ENCODE data around the gene FAM135A. TPM values are rescaled to one million over a fixed set of nuclear protein-coding genes. Genes with fewer than 3 reads are reported as not detected.
"Not testable (repeated sequence)": the region's sequence is repeated elsewhere in the genome, so short reads cannot be mapped to it uniquely, and the experiment has no call there.

Gene FAM135A
- total RNA-seq, 4 donors from 2014 or later, result 52.2 to 119 (median 66.1) TPM

- TF ChIP-seq, protein P1, sequence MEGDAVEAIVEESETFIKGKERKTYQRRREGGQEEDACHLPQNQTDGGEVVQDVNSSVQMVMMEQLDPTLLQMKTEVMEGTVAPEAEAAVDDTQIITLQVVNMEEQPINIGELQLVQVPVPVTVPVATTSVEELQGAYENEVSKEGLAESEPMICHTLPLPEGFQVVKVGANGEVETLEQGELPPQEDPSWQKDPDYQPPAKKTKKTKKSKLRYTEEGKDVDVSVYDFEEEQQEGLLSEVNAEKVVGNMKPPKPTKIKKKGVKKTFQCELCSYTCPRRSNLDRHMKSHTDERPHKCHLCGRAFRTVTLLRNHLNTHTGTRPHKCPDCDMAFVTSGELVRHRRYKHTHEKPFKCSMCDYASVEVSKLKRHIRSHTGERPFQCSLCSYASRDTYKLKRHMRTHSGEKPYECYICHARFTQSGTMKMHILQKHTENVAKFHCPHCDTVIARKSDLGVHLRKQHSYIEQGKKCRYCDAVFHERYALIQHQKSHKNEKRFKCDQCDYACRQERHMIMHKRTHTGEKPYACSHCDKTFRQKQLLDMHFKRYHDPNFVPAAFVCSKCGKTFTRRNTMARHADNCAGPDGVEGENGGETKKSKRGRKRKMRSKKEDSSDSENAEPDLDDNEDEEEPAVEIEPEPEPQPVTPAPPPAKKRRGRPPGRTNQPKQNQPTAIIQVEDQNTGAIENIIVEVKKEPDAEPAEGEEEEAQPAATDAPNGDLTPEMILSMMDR (IDR thresholded peaks at IDR 0.05), result no peak
- TF ChIP-seq POLR2A (IDR thresholded peaks at IDR 0.05), result no peak
- TF ChIP-seq POLR2AphosphoS5 (IDR thresholded peaks at IDR 0.05), result no peak
- TF ChIP-seq EP300 (IDR thresholded peaks at IDR 0.05), result no peak
- Histone ChIP-seq H3K27ac (no peak overlapping the region), H3K9me3 (no peaks in the 10 kb centered on the region), H3K36me3 (peaks cover 9% of the 10 kb centered on the region), H3K4me3 (no peak overlapping the region), H3K27me3 (no peaks in the 10 kb centered on the region), H3K4me1 (no peaks in the 10 kb centered on the region)
- no peak for DNase-seq (ENCODE audit: low spot score in 2 of 2)
Measured at GRCh38 chr6:70547313-70547712, 134.0 kb downstream of the FAM135A start.

GRCh38 chr6:70547905-70548304, 134.6 kb downstream of the FAM135A start:
- Histone ChIP-seq H3K4me3 (no peak overlapping the region), H3K27ac (no peak overlapping the region), H3K9me3 (no peaks in the 10 kb centered on the region), H3K36me3 (peaks cover 6% of the 10 kb centered on the region), H3K27me3 (no peaks in the 10 kb centered on the region), H3K4me1 (no peaks in the 10 kb centered on the region)
- WGBS, result 95% methylated on average over 3 of the region's 3 CpGs
- DNase-seq (ENCODE audit: low spot score in 2 of 2), result no peak
- TF ChIP-seq EP300 (IDR thresholded peaks at IDR 0.05), result no peak
- TF ChIP-seq POLR2AphosphoS5 (IDR thresholded peaks at IDR 0.05), result no peak
- TF ChIP-seq POLR2A (IDR thresholded peaks at IDR 0.05), result no peak
- TF ChIP-seq, protein P1 (IDR thresholded peaks at IDR 0.05), result no peak

- Histone ChIP-seq H3K9me3 (no peaks in the 10 kb centered on the region), H3K36me3 (peaks cover 3% of the 10 kb centered on the region), H3K27ac (no peak overlapping the region), H3K4me1 (no peaks in the 10 kb centered on the region), H3K4me3 (no peak overlapping the region), H3K27me3 (no peaks in the 10 kb centered on the region)
- TF ChIP-seq, protein P1 (IDR thresholded peaks at IDR 0.05), result no peak
- TF ChIP-seq POLR2A (IDR thresholded peaks at IDR 0.05) (no peak), EP300 (IDR thresholded peaks at IDR 0.05) (no peak), POLR2AphosphoS5 (IDR thresholded peaks at IDR 0.05) (no peak)
- DNase-seq (ENCODE audit: low spot score in 2 of 2), result no peak
Measured at GRCh38 chr6:70549327-70549726, 136.0 kb downstream of the FAM135A start.

DNA sequence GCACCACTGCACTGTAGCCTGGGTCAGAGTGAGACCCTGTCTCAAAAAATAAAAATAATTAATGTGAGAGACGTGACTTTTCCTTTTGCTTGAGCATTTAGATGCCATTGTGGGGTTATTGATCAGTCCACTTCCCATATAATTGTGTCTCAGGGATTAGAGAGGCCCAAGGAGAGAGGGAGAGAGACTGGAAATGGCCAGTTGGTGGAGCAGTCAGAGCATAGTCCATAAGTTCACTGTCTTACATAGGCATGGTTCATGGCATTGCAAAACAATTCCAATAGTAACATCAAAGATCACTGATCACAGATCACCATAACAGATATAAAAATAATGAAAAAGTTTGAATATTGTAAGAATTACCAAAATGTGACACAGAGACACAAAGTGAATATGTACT, 138.3 kb downstream of the FAM135A start:
- Histone ChIP-seq H3K9me3 (no peaks in the 10 kb centered on the region), H3K27ac (no peak overlapping the region), H3K27me3 (no peaks in the 10 kb centered on the region), H3K36me3 (no peaks in the 10 kb centered on the region), H3K4me3 (no peak overlapping the region), H3K4me1 (no peaks in the 10 kb centered on the region)
- TF ChIP-seq EP300 (IDR thresholded peaks at IDR 0.05) (no peak), POLR2AphosphoS5 (IDR thresholded peaks at IDR 0.05) (no peak), POLR2A (IDR thresholded peaks at IDR 0.05) (no peak)
- TF ChIP-seq, protein P1 (IDR thresholded peaks at IDR 0.05), result no peak
- DNase-seq (ENCODE audit: low spot score in 2 of 2), result no peak
- 93% methylated on average over 1 of the region's 1 CpG for WGBS

GRCh38 chr6:70552286-70552940, 139.1 kb downstream of the FAM135A start:
- 85% methylated on average over 13 of the region's 13 CpGs for WGBS
- H3K27me3 ChIP-seq; H3K9me3 ChIP-seq; H3K27ac ChIP-seq; H3K4me3 ChIP-seq; DNase-seq (ENCODE audit: low spot score in 2 of 2); H3K4me1 ChIP-seq; H3K36me3 ChIP-seq: not testable (repeated sequence)

DNA sequence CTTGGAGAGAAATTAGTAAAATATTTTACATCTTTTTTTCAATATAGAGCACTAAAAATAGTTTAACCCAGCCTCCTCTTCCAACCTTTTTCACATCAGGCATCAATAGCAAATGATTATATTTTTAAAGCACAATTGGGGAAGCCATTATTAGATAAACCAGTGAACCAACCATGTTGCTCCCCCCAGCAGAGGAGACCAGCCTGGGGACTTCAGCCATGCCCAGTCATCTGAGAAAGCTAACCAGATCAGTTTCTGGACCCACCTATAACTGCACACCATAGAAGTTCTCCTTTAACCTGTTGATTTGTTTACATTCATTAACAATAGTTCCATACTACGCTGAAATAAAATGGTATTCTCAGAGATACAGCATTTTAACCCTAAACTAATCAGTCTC, 139.7 kb downstream of the FAM135A start:
- Histone ChIP-seq H3K4me1 (no peaks in the 10 kb centered on the region), H3K36me3 (no peaks in the 10 kb centered on the region), H3K4me3 (no peak overlapping the region), H3K27ac (no peak overlapping the region), H3K27me3 (no peaks in the 10 kb centered on the region), H3K9me3 (no peaks in the 10 kb centered on the region)
- 81% methylated on average over 1 of the region's 1 CpG for WGBS
- TF ChIP-seq POLR2A (IDR thresholded peaks at IDR 0.05) (no peak), EP300 (IDR thresholded peaks at IDR 0.05) (no peak), POLR2AphosphoS5 (IDR thresholded peaks at IDR 0.05) (no peak)
- TF ChIP-seq, protein P1 (IDR thresholded peaks at IDR 0.05), result no peak
- DNase-seq (ENCODE audit: low spot score in 2 of 2), result no peak

All from suprapubic skin (tissue), 4 donors.